Cardiac ventricle fibroblast (primary cell): ENCODE data around the gene SMYD3. TPM values are rescaled to one million over a fixed set of nuclear protein-coding genes. Genes with fewer than 3 reads are reported as not detected.

Source experiments
- total RNA-seq: library from RNA; depleted of rRNA; stranded (reverse); fragments of >200 nt; gene quantifications from 2 replicates; pipeline ENCODE4 v1.2.3, GENCODE V29; 2015

The SMYD3 gene
- 15.9 and 17.8 TPM in 2 replicates for total RNA-seq

GRCh38 chr1:246506674-246507481, at the start of gene SMYD3:
TSS of gene SMYD3 (minus strand) at chr1:246507279.

Other genes starting within 250 kb of the SMYD3 start
- 15.1 and 17.0 TPM in 2 replicates for gene TFB2M, start 59.0 kb upstream of the SMYD3 start, total RNA-seq
- gene CNST, start 59.2 kb upstream of the SMYD3 start, total RNA-seq, result 12.0 and 18.5 TPM in 2 replicates
- gene SCCPDH, start 217.1 kb upstream of the SMYD3 start, total RNA-seq, result 17.0 and 17.5 TPM in 2 replicates